ENCODE data around the gene LRRIQ1.

LRRIQ1 gene

GRCh38 chr12:85281636-85282312 is 245.6 kb downstream of the LRRIQ1 start:
- no peak for DNase-seq (ENCODE audit: low read depth, low spot score)

GRCh38 chr12:85283560-85283959 is 247.4 kb downstream of the LRRIQ1 start:
- no peak for DNase-seq (ENCODE audit: low read depth, low spot score)
